Upper lobe of left lung (tissue), 6 donors: ENCODE data around the gene SHC1. TPM values are rescaled to one million over a fixed set of nuclear protein-coding genes. Genes with fewer than 3 reads are reported as not detected.

Experiments used
- ATAC-seq, 2 donors: fragments of 200-7000 bp; cut with Tn5 transposase; one replicate each; pipeline ENCODE4 v1.9.1; 2022; ENCODE audit warnings: mild to moderate bottlenecking in 2 of 2, moderate library complexity in 2 of 2; ENCODE audit not compliant: low FRiP score in 2 of 2
- DNase-seq, 2 donors: peaks; one replicate each; pipeline ENCODE4 v3.0.0-alpha.2; 2019 to 2020
- H3K27ac ChIP-seq, 4 donors: fragments of 200-600 bp; sonication (generic); one replicate each; pipeline ENCODE4 v1.5.1; 2016 to 2019
- H3K27me3 ChIP-seq, 4 donors: fragments of 200-600 bp; sonication (generic); one replicate each; pipeline ENCODE4 v1.5.1; 2017 to 2019
- H3K36me3 ChIP-seq, 4 donors: fragments of 200-600 bp; sonication (generic); one replicate each; pipeline ENCODE4 v1.5.1; 2016 to 2019
- H3K4me1 ChIP-seq, 4 donors: fragments of 200-600 bp; sonication (generic); one replicate each; pipeline ENCODE4 v1.5.1; 2018 to 2019
- H3K4me3 ChIP-seq, 4 donors: fragments of 200-600 bp; sonication (generic); one replicate each; pipeline ENCODE4 v1.5.1; 2017 to 2019; ENCODE audit warnings: mild to moderate bottlenecking in 2 of 4, moderate library complexity in 1 of 4
- H3K9me3 ChIP-seq, 4 donors: fragments of 200-600 bp; sonication (generic); one replicate each; pipeline ENCODE4 v1.5.1; 2018 to 2019
- CTCF ChIP-seq, 6 experiments: fragments of 450-650 bp in 4 of 6; fragments of 200-600 bp in 2 of 6; sonication (generic) in 2 of 6; IDR thresholded peaks; one replicate each; pipeline ENCODE4 v1.5.1; 2016 to 2019; ENCODE audit warnings: antibody characterized with exemption in 6 of 6
- EP300 ChIP-seq, 4 donors: sonication (generic); formaldehyde crosslinking; IDR thresholded peaks; one replicate each; pipeline ENCODE4 v1.5.1; 2017; ENCODE audit warnings: antibody characterized with exemption in 4 of 4, control low read depth in 2 of 4
- POLR2A ChIP-seq, 4 donors: fragments of 450-650 bp; IDR thresholded peaks; one replicate each; pipeline ENCODE4 v1.5.1; 2016 to 2017; ENCODE audit warnings: antibody characterized with exemption in 4 of 4, mild to moderate bottlenecking in 2 of 4
- POLR2AphosphoS5 ChIP-seq, 2 donors: sonication (generic); formaldehyde crosslinking; IDR thresholded peaks; one replicate each; pipeline ENCODE4 v1.5.1; 2017; ENCODE audit warnings: antibody characterized with exemption in 2 of 2
- WGBS, 2 donors: methylation state at CpG; one replicate each; pipeline ENCODE4 v1.1.5; 2017 to 2018; 5-methylcytosine and 5-hydroxymethylcytosine counted together
- small RNA-seq, 4 donors: library from RNA; depleted of rRNA; stranded (forward); fragments of <200 nt; gene quantifications; one replicate each; pipeline ENCODE3, GENCODE V24; 2016
- total RNA-seq, 6 donors: library from RNA; depleted of rRNA in 4 of 6; stranded (reverse); fragments of >200 nt in 4 of 6; gene quantifications; one replicate each; pipeline versions ENCODE4 v1.1.0 to v1.2.1, GENCODE V29; 2016 to 2021
- donor health status: DM: no; HTN: no; CAD: no; lungs with moderate emphysema.
- donor health status: DM: no; HTN: yes; CAD: no; lungs with severe emphysema.

The SHC1 gene
- total RNA-seq, 6 donors from 2014 or later, result 55.5 to 130 (median 69.1) TPM

GRCh38 chr1:154925335-154926170 lies 45.0 kb downstream of the SHC1 start:
- Histone ChIP-seq H3K4me3 (no peak overlapping the region), H3K27me3 (no peaks in the 10 kb centered on the region), H3K27ac (no peak overlapping the region), H3K9me3 (no peaks in the 10 kb centered on the region), H3K4me1 (no peaks in the 10 kb centered on the region), H3K36me3 (peaks cover 9 to 78% (median 46%) of the 10 kb centered on the region in 4 donors)
- TF ChIP-seq POLR2AphosphoS5 (IDR thresholded peaks at IDR 0.05) (no peak), EP300 (IDR thresholded peaks at IDR 0.05) (no peak), CTCF (IDR thresholded peaks at IDR 0.05) (no peak), POLR2A (IDR thresholded peaks at IDR 0.05) (no peak)
- WGBS, 2 donors, result 80 to 83% methylated on average over 3 of the region's 3 CpGs
- DNase-seq, result no peak
- no peak for ATAC-seq

GRCh38 chr1:154923695-154924094 lies 46.9 kb downstream of the SHC1 start:
- Histone ChIP-seq H3K4me1 (no peaks in the 10 kb centered on the region), H3K4me3 (no peak overlapping the region), H3K27me3 (no peaks in the 10 kb centered on the region), H3K9me3 (no peaks in the 10 kb centered on the region), H3K27ac (no peak overlapping the region), H3K36me3 (peaks cover 9 to 62% (median 42%) of the 10 kb centered on the region in 4 donors)
- ATAC-seq (no peak), DNase-seq (no peak)
- WGBS, 2 donors, result 96 to 100% methylated on average over 3 of the region's 3 CpGs
- no peak for TF ChIP-seq CTCF (IDR thresholded peaks at IDR 0.05)
- no peak for TF ChIP-seq POLR2A (IDR thresholded peaks at IDR 0.05)
- no peak for TF ChIP-seq EP300 (IDR thresholded peaks at IDR 0.05)
- no peak for TF ChIP-seq POLR2AphosphoS5 (IDR thresholded peaks at IDR 0.05)

GRCh38 chr1:154913273-154913672 lies 57.3 kb downstream of the SHC1 start:
- H3K4me3 ChIP-seq, result no peak overlapping the region
- no peaks in the 10 kb centered on the region for H3K4me1 ChIP-seq
- no peaks in the 10 kb centered on the region for H3K27me3 ChIP-seq
- no peaks in the 10 kb centered on the region for H3K36me3 ChIP-seq
- H3K9me3 ChIP-seq, result no peaks in the 10 kb centered on the region
- WGBS, 2 donors, result 83 to 90% methylated on average over 3 of the region's 3 CpGs
- ATAC-seq, result no peak
- no peak for TF ChIP-seq POLR2AphosphoS5 (IDR thresholded peaks at IDR 0.05)
- no peak for TF ChIP-seq EP300 (IDR thresholded peaks at IDR 0.05)
- TF ChIP-seq CTCF (IDR thresholded peaks at IDR 0.05), result no peak
- no peak for TF ChIP-seq POLR2A (IDR thresholded peaks at IDR 0.05)
- DNase-seq, result no peak
- H3K27ac ChIP-seq, result no peak overlapping the region

GRCh38 chr1:154912755-154913154 lies 57.8 kb downstream of the SHC1 start:
- Histone ChIP-seq H3K4me3 (no peak overlapping the region), H3K9me3 (no peaks in the 10 kb centered on the region), H3K4me1 (no peaks in the 10 kb centered on the region), H3K27me3 (no peaks in the 10 kb centered on the region), H3K36me3 (no peaks in the 10 kb centered on the region), H3K27ac (no peak overlapping the region)
- no peak for TF ChIP-seq POLR2AphosphoS5 (IDR thresholded peaks at IDR 0.05)
- no peak for TF ChIP-seq CTCF (IDR thresholded peaks at IDR 0.05)
- no peak for TF ChIP-seq EP300 (IDR thresholded peaks at IDR 0.05)
- TF ChIP-seq POLR2A (IDR thresholded peaks at IDR 0.05), result no peak
- ATAC-seq (no peak), DNase-seq (no peak)
- WGBS, 2 donors, result 92 to 94% methylated on average over 2 of the region's 2 CpGs

Small RNAs within 50 kb of the gene (small RNA-seq; reads per million reads assigned to genes)
- 0 reads per million in 4 donors for gene MIR4258
- 0 reads per million in 4 donors for gene RF00017

Other genes with a start within 250 kb of the SHC1 start
- gene KCNN3, start 100.5 kb downstream of the SHC1 start, total RNA-seq, result 1 to 10 TPM; 2.7 to 6.6 (median 3.7) TPM
- gene PMVK, start 34.0 kb downstream of the SHC1 start, total RNA-seq, result 10 to 100 TPM in 5 of 6 donors, 1 to 10 TPM in 1; 9.4 to 51.6 (median 29.8) TPM
- gene PBXIP1, start 14.6 kb downstream of the SHC1 start, total RNA-seq, result 100 to 1,000 TPM in 1 of 6 donors, 10 to 100 TPM in 5; 72.1 to 108 (median 83.7) TPM
- 10 to 100 TPM; 20.1 to 41.9 (median 27.5) TPM for gene PYGO2, start 9.0 kb downstream of the SHC1 start, total RNA-seq
- gene CKS1B, start 3.9 kb upstream of the SHC1 start, total RNA-seq, result 10 to 100 TPM in 5 of 6 donors, 1 to 10 TPM in 1; 9.9 to 31.1 (median 22.5) TPM
- gene FLAD1, start 12.6 kb upstream of the SHC1 start, total RNA-seq, result 10 to 100 TPM; 15.6 to 62.9 (median 29.8) TPM
- 1 to 10 TPM in 1 of 6 donors, under 1 TPM in 1, not detected in 4; 0.57 to 1.0 TPM for gene LENEP, start 22.8 kb upstream of the SHC1 start, total RNA-seq
- gene ZBTB7B, start 32.1 kb upstream of the SHC1 start, total RNA-seq, result 10 to 100 TPM; 43.9 to 88.2 (median 66.2) TPM
- 1 to 10 TPM in 4 of 6 donors, under 1 TPM in 2; 0.49 to 2.1 (median 1.1) TPM for gene DCST2, start 63.0 kb upstream of the SHC1 start, total RNA-seq
- gene DCST1, start 63.1 kb upstream of the SHC1 start, total RNA-seq, result under 1 TPM in 1 of 6 donors, not detected in 5; 0.89 TPM
- 100 to 1,000 TPM in 4 of 6 donors, 10 to 100 TPM in 2; 52.1 to 246 (median 106) TPM for gene ADAM15, start 80.6 kb upstream of the SHC1 start, total RNA-seq
- gene EFNA4, start 93.0 kb upstream of the SHC1 start, total RNA-seq, result 1 to 10 TPM; 2.8 to 8.1 (median 7.0) TPM
- 1 to 10 TPM in 4 of 6 donors, under 1 TPM in 2; 0.33 to 2.1 (median 1.4) TPM for gene EFNA3, start 108.1 kb upstream of the SHC1 start, total RNA-seq
- 100 to 1,000 TPM; 131 to 226 (median 164) TPM for gene EFNA1, start 157.1 kb upstream of the SHC1 start, total RNA-seq
- gene SLC50A1, start 165.1 kb upstream of the SHC1 start, total RNA-seq, result 10 to 100 TPM; 19.9 to 49.9 (median 42.7) TPM
- gene DPM3, start 169.8 kb upstream of the SHC1 start, total RNA-seq, result 100 to 1,000 TPM in 2 of 6 donors, 10 to 100 TPM in 3, not detected in 1; 25.1 to 112 (median 67.5) TPM
- gene KRTCAP2, start 202.6 kb upstream of the SHC1 start, total RNA-seq, result 100 to 1,000 TPM in 4 of 6 donors, 10 to 100 TPM in 2; 47.1 to 166 (median 131) TPM
- under 1 TPM in 3 of 6 donors, not detected in 3; 0.30 to 0.64 (median 0.57) TPM for gene TRIM46, start 203.1 kb upstream of the SHC1 start, total RNA-seq
- gene THBS3, start 237.2 kb upstream of the SHC1 start, total RNA-seq, result 10 to 100 TPM; 18.3 to 97.4 (median 27.6) TPM
- gene MTX1, start 237.9 kb upstream of the SHC1 start, total RNA-seq, result 10 to 100 TPM; 23.0 to 68.4 (median 37.4) TPM